Astrocyte of the cerebellum (primary cell): ENCODE results near the gene ATE1.

Source experiments
- DNase-seq: peaks from one replicate; pipeline ENCODE4 v3.0.0-alpha.2; 2011; ENCODE audit warnings: low read depth
- H3K4me3 ChIP-seq: 2 replicates; pipeline ENCODE4 v1.5.1; 2011; ENCODE audit warnings: mild to moderate bottlenecking, low read depth, low read length, moderate library complexity
- in situ Hi-C: cut with HindIII; loops from 2 replicates; pipeline ENCODE4 v1.10.0; 2017; ENCODE audit warnings: low sequenced_read_pairs
- TF ChIP-seq, protein P1 (sequence below): IDR thresholded peaks from 2 replicates; pipeline ENCODE4 v1.5.1; 2012; ENCODE audit warnings: low read length, low read depth, moderate library complexity, mild to moderate bottlenecking; ENCODE audit errors: missing control alignments

ATE1 gene

GRCh38 chr10:121845044-121845784 lies 82.6 kb downstream of the ATE1 start:
- TF ChIP-seq, protein P1, sequence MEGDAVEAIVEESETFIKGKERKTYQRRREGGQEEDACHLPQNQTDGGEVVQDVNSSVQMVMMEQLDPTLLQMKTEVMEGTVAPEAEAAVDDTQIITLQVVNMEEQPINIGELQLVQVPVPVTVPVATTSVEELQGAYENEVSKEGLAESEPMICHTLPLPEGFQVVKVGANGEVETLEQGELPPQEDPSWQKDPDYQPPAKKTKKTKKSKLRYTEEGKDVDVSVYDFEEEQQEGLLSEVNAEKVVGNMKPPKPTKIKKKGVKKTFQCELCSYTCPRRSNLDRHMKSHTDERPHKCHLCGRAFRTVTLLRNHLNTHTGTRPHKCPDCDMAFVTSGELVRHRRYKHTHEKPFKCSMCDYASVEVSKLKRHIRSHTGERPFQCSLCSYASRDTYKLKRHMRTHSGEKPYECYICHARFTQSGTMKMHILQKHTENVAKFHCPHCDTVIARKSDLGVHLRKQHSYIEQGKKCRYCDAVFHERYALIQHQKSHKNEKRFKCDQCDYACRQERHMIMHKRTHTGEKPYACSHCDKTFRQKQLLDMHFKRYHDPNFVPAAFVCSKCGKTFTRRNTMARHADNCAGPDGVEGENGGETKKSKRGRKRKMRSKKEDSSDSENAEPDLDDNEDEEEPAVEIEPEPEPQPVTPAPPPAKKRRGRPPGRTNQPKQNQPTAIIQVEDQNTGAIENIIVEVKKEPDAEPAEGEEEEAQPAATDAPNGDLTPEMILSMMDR = no peak
- in situ Hi-C loops = no loop called here
- no peak for DNase-seq

DNA sequence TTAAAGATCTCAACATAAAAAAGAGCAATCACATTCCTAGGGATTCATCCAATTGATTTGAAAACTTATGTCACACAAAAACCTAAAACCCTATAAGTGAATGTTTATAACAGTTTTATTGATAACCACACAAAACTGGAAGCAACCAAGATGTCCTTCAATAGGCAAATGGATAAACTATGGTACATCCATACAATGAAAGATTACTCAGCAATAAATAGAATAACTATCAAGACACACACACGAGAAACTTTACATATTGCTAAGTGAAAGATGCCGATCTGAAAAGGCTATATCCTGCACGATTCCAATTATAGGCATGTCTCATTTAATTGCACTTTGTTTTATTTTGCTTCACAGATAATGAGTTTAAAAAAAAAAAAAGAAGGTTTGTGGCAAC lies 83.3 kb downstream of the ATE1 start:
- no peak overlapping the region for H3K4me3 ChIP-seq
- DNase-seq = no peak
- in situ Hi-C loops = no loop called here
- TF ChIP-seq, protein P1 = no peak

More at GRCh38 chr10:121845044-121845784, 82.6 kb downstream of the ATE1 start:
- no peak overlapping the region for H3K4me3 ChIP-seq

DNA sequence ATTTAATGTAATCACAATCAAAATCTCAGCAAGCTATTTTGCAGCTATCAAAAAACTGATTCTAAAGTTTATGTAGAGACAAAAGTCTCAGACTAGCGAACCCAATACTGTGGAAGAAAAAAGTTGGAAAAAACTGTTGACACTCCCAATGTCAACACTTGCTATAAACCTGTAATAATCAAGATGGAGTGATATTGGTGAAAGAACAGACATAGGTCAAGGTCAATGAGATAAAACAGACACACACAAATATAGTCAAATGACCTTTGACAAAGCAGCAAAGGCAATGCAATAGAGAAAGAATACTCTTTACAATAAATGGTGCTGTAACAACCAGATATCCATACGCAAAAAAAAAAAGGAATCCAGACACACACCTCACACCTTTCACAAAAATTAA lies 84.5 kb downstream of the ATE1 start:
- H3K4me3 ChIP-seq = no peak overlapping the region
- TF ChIP-seq, protein P1 = no peak
- in situ Hi-C loops = no loop called here
- no peak for DNase-seq

DNA sequence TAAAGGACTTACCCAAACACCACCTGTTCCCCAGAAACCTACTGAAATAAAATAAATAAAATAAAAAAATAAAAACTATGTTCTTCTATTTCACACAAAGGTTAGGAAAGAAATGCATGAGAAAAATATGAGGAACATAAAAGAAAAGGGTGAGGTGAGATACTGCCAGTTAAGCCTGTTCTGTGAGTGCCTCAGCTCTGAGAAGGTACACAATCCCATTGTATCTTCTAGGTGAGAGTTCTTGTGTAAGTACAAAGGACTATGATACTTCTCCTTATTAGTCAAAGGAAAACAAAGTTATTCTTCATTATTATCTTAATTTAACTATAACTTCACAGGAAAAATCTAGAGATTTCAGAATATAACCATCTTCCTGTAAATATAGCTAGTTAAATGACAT lies 86.0 kb downstream of the ATE1 start:
- no peak overlapping the region for H3K4me3 ChIP-seq
- TF ChIP-seq, protein P1 = no peak
- no peak for DNase-seq
- in situ Hi-C loops = no loop called here

GRCh38 chr10:121838931-121839330 lies 88.9 kb downstream of the ATE1 start:
- DNase-seq = no peak
- no peak overlapping the region for H3K4me3 ChIP-seq
- in situ Hi-C loops = no loop called here
- TF ChIP-seq, protein P1 = no peak

- no peak for DNase-seq
- H3K4me3 ChIP-seq = no peak overlapping the region
- TF ChIP-seq, protein P1 = no peak
- in situ Hi-C loops = no loop called here
Measured at GRCh38 chr10:121838149-121838548, 89.7 kb downstream of the ATE1 start.
